GM12801 (cell line): Measurements from ENCODE around the gene OR52M1.

ENCODE experiments used
- CTCF ChIP-seq: IDR thresholded peaks from one replicate; pipeline ENCODE4 v1.5.1; 2011; ENCODE audit warnings: control low read depth; ENCODE audit not compliant: insufficient read length; ENCODE audit errors: extremely low read depth

Gene OR52M1

GRCh38 chr11:4544891-4545290, at the start of gene OR52M1:
Gene OR52M1 (plus strand): TSS chr11:4545191. CDS start chr11:4545191, 0 bp downstream.
- TF ChIP-seq CTCF: no peak

- TF ChIP-seq CTCF: no peak
Measured at GRCh38 chr11:4495487-4495886, 49.5 kb upstream of the OR52M1 start.

GRCh38 chr11:4495986-4496385, 49.0 kb upstream of the OR52M1 start:
- no peak for TF ChIP-seq CTCF

- no peak for TF ChIP-seq CTCF
Measured at GRCh38 chr11:4496557-4497248, 48.3 kb upstream of the OR52M1 start.

GRCh38 chr11:4508886-4509285, 36.1 kb upstream of the OR52M1 start:
- TF ChIP-seq CTCF: no peak

GRCh38 chr11:4511282-4512245, 33.4 kb upstream of the OR52M1 start:
- no peak for TF ChIP-seq CTCF

GRCh38 chr11:4514196-4514595, 30.8 kb upstream of the OR52M1 start:
- no peak for TF ChIP-seq CTCF
